ENCODE measurements around the gene LAMA2.

- TF ChIP-seq CTCF (IDR thresholded peaks at IDR 0.05) (no peak), EP300 (IDR thresholded peaks at IDR 0.05) (no peak), POLR2AphosphoS5 (IDR thresholded peaks at IDR 0.05) (no peak)
Measured at GRCh38 chr6:129114636-129115391, 231.9 kb downstream of the LAMA2 start.

All from sigmoid colon (tissue), 4 donors.